Superior temporal gyrus (tissue), 1 donor: ENCODE data around the gene GALNS.
A peak's percentile ranks its signal among the peaks of the same experiment; 100 is the strongest.
"Not testable (repeated sequence)": the region's sequence is repeated elsewhere in the genome, so short reads cannot be mapped to it uniquely, and the experiment has no call there.

Source experiments
- DNase-seq: peaks from one replicate; pipeline ENCODE4 v3.0.0-alpha.2; 2016; ENCODE audit errors: extremely low spot score

The GALNS gene

DNA sequence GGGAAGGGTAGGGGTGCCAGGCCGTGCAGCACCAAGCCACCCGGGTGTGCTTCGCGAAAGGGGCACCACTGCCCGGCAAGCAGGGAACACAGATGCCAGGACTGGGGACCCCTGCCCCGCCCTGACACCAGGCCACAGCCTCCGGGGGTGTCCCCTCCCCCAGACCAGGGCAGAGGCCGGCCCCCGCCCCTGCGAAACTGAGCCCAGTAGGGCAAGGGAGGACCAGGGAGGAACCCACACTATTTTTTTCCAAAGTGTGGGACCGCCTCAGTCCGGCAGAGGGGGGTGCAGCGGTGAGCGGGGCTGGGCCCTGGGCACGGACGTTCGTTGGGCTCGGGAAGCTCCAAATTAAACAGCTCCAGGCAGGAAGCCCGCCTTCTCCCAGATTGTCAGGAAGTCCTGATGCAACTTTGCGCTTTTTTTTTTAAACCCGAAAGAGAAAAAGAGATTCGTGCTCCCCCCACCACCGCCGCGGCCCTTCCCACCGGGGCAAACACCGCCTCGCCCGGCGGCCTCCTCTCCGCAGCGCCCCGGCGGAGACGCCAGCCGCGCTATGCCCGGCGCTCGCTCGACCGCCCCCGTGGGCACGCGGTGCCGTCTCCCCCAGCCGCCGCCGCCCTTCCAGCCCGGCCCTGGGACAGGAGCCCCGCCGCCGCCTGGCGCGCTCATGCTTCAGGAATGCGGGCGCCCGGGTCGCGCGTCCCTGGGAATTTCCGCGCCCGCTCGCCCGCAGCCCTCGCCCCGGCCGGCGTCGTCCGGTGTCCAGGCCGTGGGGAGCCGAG lies 72.5 kb downstream of the GALNS start:
- no peak for DNase-seq

GRCh38 chr16:88783391-88784073 lies 73.2 kb downstream of the GALNS start:
- DNase-seq, result peak; percentile 70

- no peak for DNase-seq
These were observed 74.0 kb downstream of the GALNS start for GRCh38 chr16:88782454-88783390.

- no peak for DNase-seq
These were observed 75.3 kb downstream of the GALNS start for GRCh38 chr16:88781140-88782077.

GRCh38 chr16:88780142-88781062 lies 76.3 kb downstream of the GALNS start:
- no peak for DNase-seq

GRCh38 chr16:88779406-88780141 lies 77.2 kb downstream of the GALNS start:
- DNase-seq, result no peak

GRCh38 chr16:88778541-88779065 lies 78.1 kb downstream of the GALNS start:
- no peak for DNase-seq

- DNase-seq, result no peak
These were observed 78.5 kb downstream of the GALNS start for GRCh38 chr16:88778271-88778525.

DNA sequence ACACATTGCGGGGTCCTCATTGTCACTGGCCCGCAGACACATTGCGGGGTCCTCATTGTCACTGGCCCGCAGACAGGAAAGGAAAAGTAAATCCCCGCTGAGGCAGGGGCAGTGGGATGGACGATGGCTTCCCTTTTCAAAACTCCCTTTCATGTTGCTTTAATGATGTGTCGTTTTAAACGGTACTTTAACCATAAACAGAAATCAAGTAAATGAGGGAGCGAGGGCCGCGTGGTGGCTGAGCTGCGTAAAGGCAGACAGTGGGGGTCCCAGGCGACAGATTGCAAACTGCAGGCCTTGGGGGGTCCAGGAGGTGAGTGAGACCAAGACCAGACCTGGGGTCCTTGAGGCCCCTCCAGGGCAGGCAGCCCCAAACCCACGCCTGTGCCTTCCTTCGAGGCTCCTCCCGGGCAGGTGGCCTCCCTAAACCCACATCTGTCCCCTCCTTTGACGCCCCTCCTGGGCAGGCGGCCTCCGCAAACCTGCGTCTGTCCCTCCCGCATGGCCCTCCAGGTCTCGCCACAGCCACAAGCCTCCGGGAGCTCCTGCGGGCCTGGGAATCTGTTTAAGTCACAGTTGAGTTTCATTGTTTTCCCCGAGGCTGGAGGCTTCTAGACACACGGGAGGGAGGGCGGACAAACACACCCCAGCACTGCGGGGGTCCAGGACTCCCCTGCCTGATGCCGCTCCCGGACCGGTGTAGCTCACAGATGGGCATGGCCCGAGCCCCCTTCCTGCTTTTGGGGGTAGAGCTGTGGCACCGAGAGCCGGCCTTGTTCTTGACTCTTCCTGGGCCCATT lies 79.1 kb downstream of the GALNS start:
- no peak for DNase-seq

DNA sequence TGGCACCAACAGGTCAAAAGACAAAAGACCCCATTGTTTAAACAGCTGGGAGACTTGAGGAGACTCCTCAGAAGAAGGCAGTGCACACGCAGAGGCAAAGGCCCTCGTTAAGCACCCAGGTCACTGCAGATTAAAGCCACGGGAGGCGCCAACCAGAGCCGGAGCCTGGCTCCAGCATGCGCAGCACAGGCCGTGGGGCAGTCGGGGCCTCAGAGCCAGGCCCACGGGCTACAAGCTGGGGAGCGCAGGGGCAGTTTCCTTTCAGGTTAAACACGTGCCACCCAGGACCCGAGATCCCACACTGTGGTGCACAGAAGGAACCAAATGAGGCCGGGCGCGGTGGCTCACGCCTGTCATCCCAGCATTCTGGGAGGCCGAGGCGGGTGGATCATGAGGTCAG lies 80.9 kb downstream of the GALNS start:
- DNase-seq, result no peak

DNA sequence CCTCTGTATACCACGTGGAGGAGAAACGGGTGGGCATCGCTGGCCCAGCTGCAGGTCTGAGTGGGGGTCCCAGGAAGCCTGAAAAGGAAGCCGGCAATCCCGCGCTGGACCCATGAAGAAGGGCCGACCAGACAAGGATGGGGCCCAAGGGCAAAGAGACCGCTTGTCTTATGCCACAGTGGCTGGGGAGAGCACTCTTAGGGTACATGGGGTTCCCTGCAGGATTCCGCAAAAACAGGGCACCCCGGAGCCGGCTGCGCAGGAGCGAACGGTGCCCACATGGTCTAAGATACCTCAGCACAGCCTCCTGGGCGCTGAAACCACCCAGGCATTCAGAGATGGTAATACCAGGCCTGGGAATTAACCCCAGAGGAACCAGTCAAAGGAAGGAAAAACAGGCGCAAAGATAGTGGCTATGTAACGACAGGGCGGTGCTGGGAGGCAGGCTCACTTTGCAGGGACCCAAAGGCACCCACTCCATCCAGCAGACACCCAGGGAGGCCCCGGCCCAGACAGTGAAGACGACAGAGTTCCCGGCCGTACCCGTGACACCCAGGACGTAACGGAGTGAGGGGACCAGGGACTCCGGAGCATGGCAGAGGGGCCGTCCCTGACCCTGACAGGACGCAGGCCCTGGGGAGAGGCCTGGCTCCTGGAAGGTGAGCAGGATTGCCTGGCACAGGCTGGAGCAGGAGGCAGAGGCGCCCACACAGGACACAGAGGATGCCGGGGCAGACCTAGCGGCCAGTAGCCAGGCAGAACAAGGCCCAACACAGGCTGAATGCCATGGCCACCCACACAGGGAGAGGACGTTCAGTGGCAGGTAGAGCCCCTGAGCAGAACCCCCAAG lies 82.0 kb downstream of the GALNS start:
- no peak for DNase-seq

DNA sequence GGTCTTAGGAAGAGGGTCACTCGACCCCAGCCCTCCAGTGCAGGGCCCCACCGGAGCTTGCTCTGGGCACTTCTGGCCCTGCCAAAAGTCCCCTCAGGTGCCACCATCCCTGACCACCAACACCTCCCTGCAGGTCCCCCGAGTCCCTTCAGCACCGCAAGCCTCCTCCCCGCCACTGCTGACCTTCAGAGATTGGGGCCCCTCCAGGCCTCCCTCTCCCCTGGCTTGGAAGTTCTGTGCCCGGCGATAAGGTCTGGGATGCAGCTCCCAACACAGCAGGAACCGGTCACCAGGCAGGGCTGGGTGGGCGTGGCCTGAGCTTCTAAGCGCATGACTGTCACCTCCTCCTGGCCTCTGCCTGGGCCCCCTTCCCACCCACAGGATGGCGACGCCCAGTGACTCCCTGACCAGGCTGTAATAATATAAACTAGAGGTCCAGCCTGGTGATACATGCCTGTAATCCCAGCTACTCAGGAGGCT lies 82.9 kb downstream of the GALNS start:
- DNase-seq, result no peak

DNA sequence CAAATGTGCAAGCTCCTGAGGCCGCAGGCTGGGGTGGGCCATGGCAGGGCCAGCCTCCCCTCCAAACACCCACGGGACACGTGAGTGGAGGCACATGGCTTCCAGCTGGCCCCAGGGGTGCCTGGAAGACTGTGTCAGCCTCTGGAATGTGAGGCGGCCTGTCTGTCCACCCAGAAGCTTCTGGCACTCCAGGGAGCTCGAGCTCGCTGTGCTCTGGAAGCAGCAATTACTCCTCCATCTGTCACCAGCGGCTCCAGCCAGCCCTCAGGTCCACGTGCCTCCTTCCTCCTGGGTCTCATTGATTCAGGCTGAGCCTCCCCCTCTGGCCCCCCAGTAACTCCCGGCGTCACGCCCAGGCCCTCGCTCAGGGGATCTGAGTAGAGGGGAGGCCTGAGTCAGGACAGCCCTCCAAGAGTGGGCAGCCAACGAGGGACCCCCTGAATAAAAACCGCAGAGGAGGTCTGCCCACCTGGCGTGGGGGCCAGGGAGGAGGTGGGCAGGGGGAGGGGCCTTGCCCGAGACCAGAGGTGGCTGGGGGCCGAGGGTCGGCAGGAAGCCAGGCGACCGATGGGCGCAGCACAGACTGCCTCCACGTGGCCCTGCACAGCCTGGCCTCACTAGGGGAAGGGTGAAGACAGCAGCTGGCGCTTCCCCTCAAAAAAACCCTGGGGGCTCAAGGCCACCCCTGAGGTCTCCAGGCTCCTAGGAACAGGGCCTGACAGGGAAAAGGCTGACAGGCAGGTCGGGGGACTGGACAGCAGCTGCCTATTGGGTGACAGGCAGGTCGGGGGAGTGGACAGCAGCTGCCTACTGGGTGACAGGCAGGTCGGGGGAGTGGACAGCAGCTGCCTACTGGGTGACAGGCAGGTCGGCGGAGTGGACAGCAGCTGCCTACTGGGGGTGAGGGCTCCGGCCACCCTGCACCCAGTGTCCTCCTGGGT lies 83.6 kb downstream of the GALNS start:
- no peak for DNase-seq

DNA sequence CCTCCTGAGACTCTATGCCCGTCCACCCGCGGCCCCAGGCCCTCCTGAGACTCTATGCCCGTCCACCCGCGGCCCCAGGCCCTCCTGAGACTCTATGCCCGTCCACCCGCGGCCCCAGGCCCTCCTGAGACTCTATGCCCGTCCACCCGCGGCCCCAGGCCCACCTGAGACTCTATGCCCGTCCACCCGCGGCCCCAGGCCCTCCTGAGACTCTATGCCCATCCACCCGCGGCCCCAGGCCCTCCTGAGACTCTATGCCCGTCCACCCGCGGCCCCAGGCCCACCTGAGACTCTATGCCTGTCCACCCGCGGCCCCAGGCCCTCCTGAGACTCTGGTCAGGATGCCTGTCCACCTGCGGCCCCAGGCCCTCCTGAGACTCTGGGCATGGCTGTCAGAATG lies 85.0 kb downstream of the GALNS start:
- DNase-seq, result not testable (repeated sequence)

- no peak for DNase-seq
These were observed 85.4 kb downstream of the GALNS start for GRCh38 chr16:88771294-88771772.
